Hepatocyte (in vitro differentiated cells): ENCODE results near the gene KRTAP2-2.
"Not testable (repeated sequence)": the region's sequence is repeated elsewhere in the genome, so short reads cannot be mapped to it uniquely, and the experiment has no call there.

Experiments
- EZH2 ChIP-seq: fragments of 200-600 bp; sonication (generic); IDR thresholded peaks from 2 replicates; pipeline ENCODE4 v1.6.1; 2016; ENCODE audit warnings: antibody characterized with exemption, mild to moderate bottlenecking, borderline replicate concordance
- EZH2phosphoT487 ChIP-seq: fragments of 200-600 bp; sonication (generic); IDR thresholded peaks from one replicate; pipeline ENCODE4 v1.6.1; 2018; ENCODE audit warnings: antibody characterized with exemption, mild to moderate bottlenecking, low read depth, moderate library complexity; ENCODE audit not compliant: unreplicated experiment, severe bottlenecking
- TF ChIP-seq, protein P1 (sequence below): fragments of 200-600 bp; sonication (generic); IDR thresholded peaks from 2 replicates; pipeline ENCODE4 v1.5.1; 2016; ENCODE audit warnings: antibody characterized with exemption, mild to moderate bottlenecking; ENCODE audit not compliant: poor library complexity

DNA sequence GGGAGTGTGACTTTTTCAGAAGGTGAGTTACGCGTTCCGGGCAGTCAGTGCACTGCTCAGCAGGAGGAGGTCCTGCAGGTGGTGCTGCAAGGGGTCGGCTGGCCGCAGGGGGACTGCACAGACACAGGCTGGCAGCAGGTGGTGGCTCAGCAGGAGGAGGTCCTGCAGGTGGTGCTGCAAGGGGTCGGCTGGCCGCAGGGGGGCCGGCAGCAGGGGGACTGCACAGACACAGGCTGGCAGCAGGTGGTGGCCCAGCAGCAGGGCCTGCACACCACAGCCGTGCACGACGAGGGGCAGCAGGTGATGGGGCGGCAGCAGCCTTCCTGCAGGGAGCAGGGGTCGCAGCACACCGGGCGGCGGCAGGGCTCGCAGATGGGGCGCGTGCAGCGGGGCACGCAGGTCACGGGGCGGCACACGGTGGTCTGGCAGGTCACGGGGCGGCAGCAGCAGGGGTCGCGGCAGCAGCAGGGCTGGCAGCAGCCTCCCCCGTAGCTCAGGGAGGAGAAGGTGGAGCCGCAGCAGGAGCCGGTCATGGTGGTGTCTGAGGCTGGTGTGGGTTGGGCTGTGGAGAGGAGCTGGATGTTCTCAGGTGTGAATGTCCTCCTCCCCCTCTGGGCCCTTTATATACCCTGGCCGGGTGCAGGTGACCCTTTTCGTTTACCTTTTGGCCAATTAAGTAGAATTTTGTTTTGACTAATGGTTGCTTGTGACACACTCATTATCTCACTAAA, 8.1 kb downstream of the KRTAP2-2 start, which contains the start of gene KRTAP2-1:
- TF ChIP-seq, protein P1, sequence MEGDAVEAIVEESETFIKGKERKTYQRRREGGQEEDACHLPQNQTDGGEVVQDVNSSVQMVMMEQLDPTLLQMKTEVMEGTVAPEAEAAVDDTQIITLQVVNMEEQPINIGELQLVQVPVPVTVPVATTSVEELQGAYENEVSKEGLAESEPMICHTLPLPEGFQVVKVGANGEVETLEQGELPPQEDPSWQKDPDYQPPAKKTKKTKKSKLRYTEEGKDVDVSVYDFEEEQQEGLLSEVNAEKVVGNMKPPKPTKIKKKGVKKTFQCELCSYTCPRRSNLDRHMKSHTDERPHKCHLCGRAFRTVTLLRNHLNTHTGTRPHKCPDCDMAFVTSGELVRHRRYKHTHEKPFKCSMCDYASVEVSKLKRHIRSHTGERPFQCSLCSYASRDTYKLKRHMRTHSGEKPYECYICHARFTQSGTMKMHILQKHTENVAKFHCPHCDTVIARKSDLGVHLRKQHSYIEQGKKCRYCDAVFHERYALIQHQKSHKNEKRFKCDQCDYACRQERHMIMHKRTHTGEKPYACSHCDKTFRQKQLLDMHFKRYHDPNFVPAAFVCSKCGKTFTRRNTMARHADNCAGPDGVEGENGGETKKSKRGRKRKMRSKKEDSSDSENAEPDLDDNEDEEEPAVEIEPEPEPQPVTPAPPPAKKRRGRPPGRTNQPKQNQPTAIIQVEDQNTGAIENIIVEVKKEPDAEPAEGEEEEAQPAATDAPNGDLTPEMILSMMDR: not testable (repeated sequence)
- not testable (repeated sequence) for TF ChIP-seq EZH2phosphoT487, EZH2
